ENCODE results near the gene FAIM2.

FAIM2 gene

DNA sequence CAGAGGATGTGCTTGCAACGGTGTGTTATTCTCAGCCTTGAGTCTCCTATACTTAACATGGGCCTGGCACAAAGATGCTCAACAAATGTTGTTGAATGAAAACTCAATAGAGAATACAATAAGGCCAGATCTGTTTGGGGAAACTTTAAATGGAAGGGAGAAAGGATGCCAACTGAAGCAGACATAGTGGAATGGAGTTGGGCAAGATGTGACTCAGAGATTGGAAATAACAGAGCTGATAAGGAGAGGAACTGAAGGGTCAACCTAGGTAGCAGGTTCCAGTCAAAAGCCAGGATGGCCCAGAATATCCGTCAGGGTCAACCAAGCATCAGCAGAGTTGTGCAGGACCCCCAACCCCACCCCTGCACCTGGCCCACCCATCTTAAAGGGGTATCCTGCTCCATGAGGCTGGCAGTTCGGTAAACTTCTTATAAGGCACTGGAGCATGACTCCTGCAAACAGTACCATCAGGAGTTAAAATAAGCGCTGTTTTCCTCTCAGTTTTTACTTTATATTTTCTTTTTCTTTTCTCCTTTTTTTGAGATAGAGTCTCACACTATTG is 59.7 kb downstream of the FAIM2 start:
- no peak for TF ChIP-seq CTCF (IDR thresholded peaks at IDR 0.05; ENCODE audit: control insufficient read depth, extremely low read depth, insufficient read depth)
- DNase-seq (ENCODE audit: low read depth): no peak
- peak overlapping the region; percentile 98; the same call in 1 of the 2 replicates for H3K4me3 ChIP-seq (ENCODE audit: low read depth, low read length)

- peak overlapping the region; percentile 98 for H3K4me3 ChIP-seq (ENCODE audit: low read depth, low read length)
- no peak for TF ChIP-seq CTCF (IDR thresholded peaks at IDR 0.05; ENCODE audit: control insufficient read depth, extremely low read depth, insufficient read depth)
- DNase-seq (ENCODE audit: low read depth): no peak
These were observed 60.3 kb downstream of the FAIM2 start for GRCh38 chr12:49843411-49843810.

GRCh38 chr12:49842519-49843352 is 61.0 kb downstream of the FAIM2 start, which contains the start of gene BCDIN3D:
Gene BCDIN3D (minus strand): TSS chr12:49843106. CDS start chr12:49843087, 19 bp downstream.
- TF ChIP-seq CTCF (IDR thresholded peaks at IDR 0.05; ENCODE audit: control insufficient read depth, extremely low read depth, insufficient read depth): no peak
- DNase-seq (ENCODE audit: low read depth): peak; percentile 80
- H3K4me3 ChIP-seq (ENCODE audit: low read depth, low read length): peak within 1 kb of the TSS; percentile 98

GRCh38 chr12:49838973-49839633 is 64.6 kb downstream of the FAIM2 start:
- no peak for DNase-seq (ENCODE audit: low read depth)
- TF ChIP-seq CTCF (IDR thresholded peaks at IDR 0.05; ENCODE audit: control insufficient read depth, extremely low read depth, insufficient read depth): peak; percentile 64
- no peak overlapping the region for H3K4me3 ChIP-seq (ENCODE audit: low read depth, low read length)

GRCh38 chr12:49832836-49833421 is 70.8 kb downstream of the FAIM2 start:
- TF ChIP-seq CTCF (IDR thresholded peaks at IDR 0.05; ENCODE audit: control insufficient read depth, extremely low read depth, insufficient read depth): no peak
- no peak overlapping the region for H3K4me3 ChIP-seq (ENCODE audit: low read depth, low read length)
- DNase-seq (ENCODE audit: low read depth): no peak

GRCh38 chr12:49831717-49832116 is 72.0 kb downstream of the FAIM2 start:
- TF ChIP-seq CTCF (IDR thresholded peaks at IDR 0.05; ENCODE audit: control insufficient read depth, extremely low read depth, insufficient read depth): no peak
- DNase-seq (ENCODE audit: low read depth): no peak
- H3K4me3 ChIP-seq (ENCODE audit: low read depth, low read length): no peak overlapping the region
